ENCODE measurements around the gene TP53INP2. TPM values are rescaled to one million over a fixed set of nuclear protein-coding genes. Genes with fewer than 3 reads are reported as not detected.
A peak's percentile ranks its signal among the peaks of the same experiment; 100 is the strongest.
"Not testable (repeated sequence)": the region's sequence is repeated elsewhere in the genome, so short reads cannot be mapped to it uniquely, and the experiment has no call there.

TP53INP2 gene
- total RNA-seq, 1 experiment from 2014 or later, result 3.6 TPM

DNA sequence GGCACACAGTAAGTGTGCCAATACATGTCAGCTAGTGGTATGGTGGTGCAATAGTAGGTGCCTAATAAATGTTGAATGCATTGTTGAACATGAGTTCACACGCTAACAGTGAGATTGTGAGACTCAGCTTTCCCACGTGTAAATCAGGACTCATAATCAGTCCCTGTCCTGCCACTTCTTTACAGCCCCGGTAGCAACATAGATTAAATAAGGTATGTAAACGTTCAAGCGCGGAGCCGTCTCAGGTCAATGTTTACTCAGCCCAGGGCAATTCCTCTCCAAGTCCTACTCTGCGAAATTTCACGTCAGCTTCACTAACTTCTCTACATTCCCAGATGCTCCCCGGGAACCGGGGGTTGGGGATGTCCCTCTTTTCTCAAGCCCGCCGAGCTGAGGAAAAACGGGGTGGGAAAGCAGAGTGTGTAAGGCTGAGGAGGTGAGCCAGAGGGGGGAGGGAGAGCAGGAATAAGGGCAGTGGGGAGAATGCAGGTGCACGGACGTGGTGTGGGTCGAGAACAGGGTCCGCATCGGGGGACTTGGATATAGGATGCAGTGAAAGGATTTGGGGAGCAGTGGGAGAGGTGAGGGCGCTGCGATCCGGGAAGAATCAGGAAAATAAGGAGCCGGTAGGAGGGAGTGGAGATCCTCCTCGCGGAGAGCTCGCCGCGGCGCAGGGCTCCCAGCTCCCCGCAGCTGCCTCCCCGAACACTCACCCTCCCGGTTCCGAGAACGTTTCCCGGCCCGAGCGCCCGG lies 544 bp upstream of the TP53INP2 start:
- no peak for DNase-seq (ENCODE audit: low spot score)
- in situ Hi-C loops (cut with HindIII; ENCODE audit: low sequenced_read_pairs), result no loop called here

DNA sequence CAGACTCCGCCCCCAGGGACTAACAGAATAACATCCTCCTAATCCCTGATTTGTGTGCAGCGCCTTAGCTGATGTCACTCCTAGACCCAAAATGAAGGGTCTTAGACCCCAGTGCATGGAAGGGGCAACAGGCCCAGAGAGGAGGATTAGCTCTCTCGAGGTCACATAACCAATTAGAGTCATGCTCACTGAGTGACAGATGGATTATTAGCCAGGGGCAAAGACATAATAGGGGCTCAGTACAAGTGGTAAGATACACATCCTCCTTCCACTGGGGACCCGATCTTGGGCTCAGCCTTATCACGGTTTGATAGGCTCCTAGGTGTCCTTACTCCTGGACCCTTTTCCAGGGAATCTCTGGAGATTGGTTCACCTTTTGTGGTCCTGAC lies 858 bp downstream of the TP53INP2 start:
- in situ Hi-C loops (cut with HindIII; ENCODE audit: low sequenced_read_pairs), result no loop called here
- peak; percentile 26 for DNase-seq (ENCODE audit: low spot score)

DNA sequence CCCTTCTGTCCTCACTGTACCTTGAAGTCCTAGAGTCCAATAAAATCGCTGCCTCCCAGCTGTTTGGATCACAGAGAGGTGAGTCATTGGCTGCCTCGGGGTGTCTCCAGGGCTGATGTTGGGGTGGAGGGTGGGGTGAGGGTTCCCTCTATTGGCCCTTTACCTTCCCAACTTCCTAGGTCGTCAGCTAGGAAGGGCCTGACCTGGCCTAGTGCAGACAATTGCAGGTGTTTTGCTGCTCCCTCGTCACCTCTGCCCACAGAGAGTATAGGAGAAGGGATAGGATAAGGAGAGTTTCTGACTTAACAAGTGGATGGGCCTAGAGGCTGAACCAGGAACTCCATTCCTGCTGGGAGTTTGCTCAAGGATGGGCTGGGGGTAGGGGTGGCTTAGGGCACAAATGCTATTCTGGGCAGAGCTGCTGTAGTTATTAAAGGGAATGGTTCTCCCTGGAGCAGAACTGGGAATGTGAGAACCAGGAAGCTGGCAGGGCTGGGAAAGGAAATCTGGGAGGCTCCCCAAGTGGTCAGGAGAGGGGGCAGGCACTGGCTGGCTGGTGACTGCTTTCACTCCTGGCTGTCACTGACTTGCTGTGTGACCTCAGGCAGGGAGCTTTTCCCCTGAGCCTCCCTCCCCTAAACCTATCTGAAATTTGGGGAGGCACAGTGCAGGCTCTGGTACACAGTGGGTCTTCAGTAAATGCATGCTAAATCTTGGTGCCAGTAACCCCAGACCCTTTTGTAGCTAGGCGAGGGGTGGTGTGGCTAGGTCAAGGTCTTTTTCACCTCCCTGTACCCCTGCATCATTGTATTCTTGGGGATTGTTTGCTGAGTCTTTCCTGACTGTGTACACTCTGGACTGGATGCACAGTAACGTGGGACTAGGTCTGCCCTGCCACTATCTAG lies 1.5 kb downstream of the TP53INP2 start:
- DNase-seq (ENCODE audit: low spot score), result no peak
- in situ Hi-C loops (cut with HindIII; ENCODE audit: low sequenced_read_pairs), result no loop called here

DNA sequence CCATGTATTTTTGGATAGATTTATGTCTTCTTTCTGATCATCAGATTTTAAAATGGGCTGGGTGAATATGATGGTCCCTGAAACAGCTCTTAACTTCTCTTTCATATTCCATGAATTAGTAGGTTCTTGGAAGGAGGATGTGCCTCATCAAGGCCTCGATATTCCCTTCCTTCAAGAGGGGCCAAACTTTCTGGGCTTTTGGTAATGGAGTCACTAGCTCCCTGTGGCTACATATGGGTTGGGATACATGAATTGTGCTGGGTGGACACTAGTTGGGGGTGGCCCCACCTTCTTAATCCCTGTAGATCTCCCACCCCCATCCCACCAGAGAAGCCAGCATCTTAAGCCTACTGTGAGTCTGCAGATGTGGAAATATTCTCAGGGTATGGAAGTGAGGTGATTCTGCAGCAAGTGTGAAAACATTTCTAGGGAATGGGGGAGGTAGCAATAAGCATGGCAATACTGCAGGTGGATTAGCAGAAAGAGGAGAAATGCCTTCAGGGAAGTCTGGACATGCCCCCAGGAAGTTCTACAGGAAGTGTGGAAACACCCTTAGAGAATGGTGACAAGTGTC lies 2.2 kb downstream of the TP53INP2 start:
- in situ Hi-C loops (cut with HindIII; ENCODE audit: low sequenced_read_pairs), result no loop called here
- no peak for DNase-seq (ENCODE audit: low spot score)

DNA sequence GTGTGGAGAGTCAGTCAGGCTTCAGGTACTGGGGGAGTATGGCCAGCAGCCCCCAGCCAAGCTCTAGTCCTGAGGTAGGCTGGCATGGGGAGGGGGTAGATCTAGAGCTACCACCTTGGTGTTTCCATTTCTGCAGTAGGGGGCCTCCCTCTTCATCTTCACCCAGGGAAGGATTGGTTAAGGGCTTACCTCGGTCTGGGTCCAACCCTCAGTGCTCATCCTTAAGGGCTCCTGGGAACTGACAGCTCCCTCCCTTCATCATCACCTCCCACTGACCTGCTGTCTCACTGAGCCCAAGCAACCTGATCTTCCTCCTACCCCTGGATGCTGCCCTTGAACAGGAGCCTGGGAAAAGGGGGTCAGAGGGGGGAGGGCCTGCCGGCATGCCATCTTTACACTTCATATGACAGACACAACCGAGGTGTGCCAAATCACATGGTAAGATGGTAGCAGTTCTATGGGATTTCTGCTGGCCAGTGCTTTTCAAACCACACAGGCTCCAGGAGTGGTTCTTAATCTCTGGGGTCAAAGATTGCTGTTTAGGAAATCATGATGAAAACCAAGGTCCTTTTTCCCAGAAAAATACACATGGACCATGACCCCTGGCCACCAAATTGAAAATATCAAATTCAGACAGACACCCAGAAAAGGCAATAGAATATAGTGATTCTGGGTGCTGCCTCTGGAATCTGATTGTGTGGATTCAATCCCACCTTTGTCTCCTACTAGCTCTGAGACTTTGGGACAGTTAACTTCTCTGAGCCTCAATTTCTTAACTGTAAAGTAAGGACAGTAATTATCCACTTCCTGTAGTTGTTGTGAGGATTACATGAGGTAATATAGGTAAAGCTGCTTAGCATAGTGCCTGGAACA lies 3.0 kb downstream of the TP53INP2 start:
- in situ Hi-C loops (cut with HindIII; ENCODE audit: low sequenced_read_pairs), result no loop called here
- DNase-seq (ENCODE audit: low spot score), result no peak

DNA sequence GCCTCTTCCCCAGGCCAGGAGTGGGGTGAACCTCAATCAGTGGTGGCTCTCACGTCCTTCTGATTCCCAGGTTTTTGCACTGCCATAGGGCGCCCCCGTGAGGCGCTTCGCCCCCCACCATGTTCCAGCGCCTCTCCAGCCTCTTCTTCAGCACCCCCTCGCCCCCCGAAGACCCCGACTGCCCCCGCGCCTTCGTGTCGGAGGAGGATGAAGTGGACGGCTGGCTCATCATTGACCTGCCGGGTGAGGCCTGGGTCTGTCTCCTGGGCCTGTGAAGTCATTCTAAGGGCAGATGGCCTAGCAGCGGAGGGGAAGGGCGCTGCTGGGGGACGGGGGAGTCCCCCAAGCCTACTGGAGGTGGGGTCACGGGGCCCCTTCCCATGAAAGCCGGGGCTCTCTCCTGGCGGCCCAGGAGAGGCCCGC lies 4.5 kb downstream of the TP53INP2 start:
- in situ Hi-C loops (cut with HindIII; ENCODE audit: low sequenced_read_pairs), result no loop called here
- peak; percentile 32 for DNase-seq (ENCODE audit: low spot score)

DNA sequence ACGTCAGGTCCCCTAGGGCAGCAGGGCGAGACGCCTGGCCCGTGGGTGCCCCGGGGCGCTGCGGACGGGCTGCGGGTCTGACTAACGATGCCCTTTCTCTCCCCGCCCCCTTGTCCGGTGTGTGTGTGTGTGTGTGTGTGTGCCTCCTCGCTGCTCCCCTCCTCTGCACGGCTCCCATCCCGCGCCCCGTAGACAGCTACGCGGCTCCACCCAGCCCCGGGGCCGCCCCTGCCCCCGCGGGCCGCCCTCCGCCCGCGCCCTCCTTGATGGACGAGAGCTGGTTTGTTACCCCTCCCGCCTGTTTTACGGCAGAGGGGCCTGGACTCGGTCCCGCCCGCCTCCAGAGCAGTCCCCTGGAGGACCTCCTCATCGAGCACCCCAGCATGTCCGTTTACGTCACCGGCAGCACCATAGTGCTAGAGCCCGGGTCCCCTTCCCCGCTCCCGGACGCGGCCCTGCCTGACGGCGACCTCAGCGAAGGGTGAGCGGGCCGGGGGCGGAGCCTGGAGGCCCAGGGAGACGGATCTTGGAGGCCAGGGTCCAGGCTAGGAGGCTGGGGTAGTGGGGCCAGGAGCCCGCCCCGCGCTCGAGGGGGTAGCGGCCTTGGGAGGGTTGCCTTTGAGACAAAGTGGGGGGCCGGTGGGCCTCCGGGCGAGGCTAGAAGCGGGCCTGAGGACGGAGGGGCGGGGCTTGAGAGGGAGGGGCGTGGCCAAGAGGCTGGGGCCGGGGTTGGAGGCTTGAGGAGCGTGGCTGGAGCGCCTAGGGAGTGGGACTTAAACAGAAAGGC lies 5.1 kb downstream of the TP53INP2 start:
- peak; percentile 81 for DNase-seq (ENCODE audit: low spot score)
- in situ Hi-C loops (cut with HindIII; ENCODE audit: low sequenced_read_pairs), result no loop called here

DNA sequence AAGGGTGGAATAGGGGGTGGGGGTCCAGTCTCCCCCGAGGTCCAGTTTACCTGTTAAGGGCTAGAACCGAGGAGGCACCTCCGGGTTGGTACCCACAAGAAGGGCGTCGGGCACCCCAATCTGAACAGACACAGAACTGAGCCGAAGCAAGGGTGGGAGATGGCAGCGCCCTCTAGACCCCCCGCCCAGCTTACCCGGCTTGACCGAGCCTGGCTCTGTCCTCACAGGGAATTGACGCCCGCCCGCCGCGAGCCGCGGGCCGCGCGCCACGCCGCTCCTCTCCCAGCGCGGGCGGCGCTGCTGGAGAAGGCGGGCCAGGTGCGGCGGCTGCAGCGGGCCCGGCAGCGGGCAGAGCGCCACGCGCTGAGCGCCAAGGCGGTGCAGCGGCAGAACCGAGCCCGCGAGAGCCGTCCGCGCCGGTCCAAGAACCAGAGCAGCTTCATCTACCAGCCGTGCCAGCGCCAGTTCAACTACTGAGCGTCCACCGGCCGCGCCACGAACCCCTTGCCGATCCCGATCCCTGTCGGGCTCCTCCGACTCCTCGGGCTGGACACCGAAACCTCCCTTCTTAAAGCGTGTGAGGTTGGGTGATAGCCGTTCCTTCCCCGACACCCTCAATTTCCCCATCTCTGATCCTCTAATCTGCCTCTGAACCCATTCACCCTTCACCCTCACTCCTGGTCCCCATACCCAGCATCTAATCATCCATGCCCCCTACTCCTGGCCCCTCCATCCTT lies 5.9 kb downstream of the TP53INP2 start:
- in situ Hi-C loops (cut with HindIII; ENCODE audit: low sequenced_read_pairs), result no loop called here

DNA sequence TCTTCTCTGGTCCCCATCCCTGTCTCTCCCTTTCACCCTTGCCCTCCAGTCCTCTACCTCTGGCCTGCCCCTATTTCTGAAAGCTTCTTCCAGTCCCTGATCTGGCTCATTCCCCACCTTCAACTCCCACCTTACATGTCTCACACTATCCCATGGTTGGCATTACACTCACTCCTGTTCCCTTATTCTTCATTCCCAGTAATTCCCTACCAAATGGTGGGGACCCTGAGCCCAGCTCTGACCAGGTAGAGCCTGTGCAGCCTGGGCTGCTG lies 6.4 kb downstream of the TP53INP2 start:
- in situ Hi-C loops (cut with HindIII; ENCODE audit: low sequenced_read_pairs), result no loop called here

More for the DNA sequence above, 5.9 kb downstream of the TP53INP2 start:
- no peak for DNase-seq (ENCODE audit: low spot score)

DNA sequence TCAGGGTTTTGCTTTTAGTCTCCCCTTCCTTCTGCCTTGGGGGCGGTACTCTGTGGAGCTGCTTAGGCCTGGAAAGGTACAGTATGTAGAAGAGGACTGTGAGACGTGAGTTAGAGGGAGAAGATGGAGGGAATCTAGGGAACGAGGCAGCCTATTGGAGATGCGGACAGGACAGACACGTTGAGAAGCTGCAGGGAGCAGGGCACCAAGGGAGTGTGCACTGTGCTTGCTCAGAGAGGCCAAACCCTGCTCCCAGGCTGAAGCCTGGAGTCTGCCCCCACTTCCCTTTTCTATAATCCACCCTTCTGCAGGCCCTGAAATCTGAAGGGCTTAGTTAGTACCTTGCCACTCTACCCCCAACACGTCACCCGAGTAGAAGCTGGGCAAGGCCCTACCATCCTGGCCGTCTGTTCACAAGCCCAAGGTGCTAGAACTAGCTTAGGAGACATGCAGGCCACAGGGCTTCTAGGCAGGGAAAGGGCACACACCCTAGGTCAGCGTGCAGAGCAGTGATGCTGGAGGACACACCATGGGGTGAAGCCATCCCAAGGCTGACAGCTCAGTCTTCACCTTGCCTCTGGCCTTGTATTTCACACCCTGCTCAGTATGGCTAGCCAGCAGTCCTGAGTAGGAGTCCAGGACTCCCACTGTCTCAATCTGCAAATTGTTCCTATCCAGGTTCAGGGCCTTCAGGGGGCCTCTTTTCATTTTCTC lies 6.9 kb downstream of the TP53INP2 start:
- no peak for DNase-seq (ENCODE audit: low spot score)
- in situ Hi-C loops (cut with HindIII; ENCODE audit: low sequenced_read_pairs), result no loop called here

More for the DNA sequence above, 6.4 kb downstream of the TP53INP2 start:
- DNase-seq (ENCODE audit: low spot score), result no peak

DNA sequence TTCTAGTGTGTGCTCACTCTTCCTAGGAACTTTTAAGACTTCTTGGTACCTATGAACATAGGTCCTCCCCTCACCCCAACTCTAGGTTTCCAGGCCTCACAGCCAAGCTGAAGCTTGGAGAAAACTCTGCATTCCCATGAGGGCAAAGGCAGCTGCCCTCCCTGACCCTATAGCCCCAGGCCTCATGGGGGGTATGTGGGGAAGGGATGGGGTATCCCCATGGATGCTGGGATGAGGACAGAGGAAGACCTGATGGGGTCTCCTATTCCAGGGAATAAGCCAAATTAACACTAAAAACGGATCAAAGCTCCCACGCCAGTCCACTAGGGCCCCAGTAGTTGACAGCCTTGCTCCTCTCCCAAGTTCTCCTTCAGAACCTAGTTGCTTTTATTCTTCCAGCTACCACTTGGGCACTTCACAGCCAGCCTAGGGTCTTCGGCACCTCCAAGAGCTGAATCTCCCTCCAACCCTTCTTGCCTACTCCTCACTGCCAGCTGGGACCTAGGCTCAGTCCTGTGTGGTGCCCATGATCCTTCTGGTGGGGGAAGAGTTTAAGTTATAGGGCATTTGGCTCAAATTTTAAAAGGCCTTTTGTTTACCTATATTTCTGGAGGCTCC lies 7.8 kb downstream of the TP53INP2 start:
- in situ Hi-C loops (cut with HindIII; ENCODE audit: low sequenced_read_pairs), result no loop called here
- DNase-seq (ENCODE audit: low spot score), result no peak

DNA sequence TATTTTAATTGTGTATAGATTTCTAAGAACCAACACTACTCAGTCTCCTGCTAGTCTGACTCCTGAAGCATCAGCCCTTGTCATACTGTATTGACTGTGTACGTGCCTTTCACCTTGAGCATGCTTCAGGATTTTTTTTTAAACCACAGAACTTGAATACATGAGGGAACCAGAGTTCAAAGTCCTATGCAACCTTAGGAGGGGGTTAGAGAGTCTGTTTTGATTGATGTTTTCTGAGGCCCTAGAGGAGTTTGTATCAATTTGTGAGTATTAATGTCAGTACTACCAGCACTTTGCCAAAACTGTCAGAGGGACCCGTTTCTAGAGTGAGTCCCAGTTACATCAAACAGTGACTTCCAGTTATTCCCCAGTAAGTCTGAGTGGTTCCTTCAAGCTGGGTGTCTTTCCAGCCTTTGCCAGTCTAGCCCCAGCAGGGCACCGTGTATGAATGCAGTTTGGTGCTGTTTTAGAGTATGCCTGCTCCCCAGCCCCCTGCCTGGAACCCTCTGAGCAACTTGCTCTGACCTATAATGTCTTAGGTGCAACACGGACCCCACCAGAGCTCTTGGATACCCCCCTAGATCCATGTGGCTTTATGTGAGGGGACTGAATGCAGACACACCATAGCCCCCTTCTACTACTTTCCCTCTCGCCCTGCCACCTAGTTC lies 8.5 kb downstream of the TP53INP2 start:
- no peak for DNase-seq (ENCODE audit: low spot score)
- in situ Hi-C loops (cut with HindIII; ENCODE audit: low sequenced_read_pairs), result no loop called here

DNA sequence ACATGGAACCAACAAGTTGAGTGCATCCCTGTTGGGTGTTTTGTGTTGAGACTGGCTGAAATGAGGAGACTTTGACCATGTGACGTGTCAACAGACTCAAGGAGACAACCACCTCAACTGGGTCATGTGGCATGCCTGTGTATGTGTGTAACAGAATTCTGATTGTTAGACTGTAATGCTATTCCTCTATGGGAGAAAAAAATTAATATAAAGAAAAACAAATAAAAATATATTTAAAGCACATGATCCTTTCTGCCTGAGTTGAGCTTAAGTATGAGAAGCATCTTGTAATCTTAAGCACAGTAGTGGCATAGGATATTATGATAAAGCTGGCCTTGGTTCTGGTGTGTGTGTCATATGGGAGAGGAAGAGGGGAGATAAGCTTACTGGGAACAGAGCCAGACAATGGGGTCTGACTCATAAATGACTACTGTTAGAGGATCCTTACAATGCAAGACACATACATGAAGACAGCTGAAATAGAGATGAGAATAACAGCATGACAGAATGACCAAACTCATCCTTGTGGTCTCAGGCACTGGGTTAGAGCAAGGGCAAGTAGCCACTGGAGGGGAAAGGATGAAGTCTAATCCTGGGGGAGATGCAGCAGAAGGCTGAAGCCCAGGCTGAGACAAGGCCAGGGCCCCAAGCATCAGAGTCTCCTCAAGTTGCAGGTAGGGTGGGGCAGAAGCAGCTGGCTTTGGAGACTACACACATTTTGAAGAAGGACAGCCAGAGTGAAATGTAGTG lies 9.2 kb downstream of the TP53INP2 start:
- no peak for DNase-seq (ENCODE audit: low spot score)

DNA sequence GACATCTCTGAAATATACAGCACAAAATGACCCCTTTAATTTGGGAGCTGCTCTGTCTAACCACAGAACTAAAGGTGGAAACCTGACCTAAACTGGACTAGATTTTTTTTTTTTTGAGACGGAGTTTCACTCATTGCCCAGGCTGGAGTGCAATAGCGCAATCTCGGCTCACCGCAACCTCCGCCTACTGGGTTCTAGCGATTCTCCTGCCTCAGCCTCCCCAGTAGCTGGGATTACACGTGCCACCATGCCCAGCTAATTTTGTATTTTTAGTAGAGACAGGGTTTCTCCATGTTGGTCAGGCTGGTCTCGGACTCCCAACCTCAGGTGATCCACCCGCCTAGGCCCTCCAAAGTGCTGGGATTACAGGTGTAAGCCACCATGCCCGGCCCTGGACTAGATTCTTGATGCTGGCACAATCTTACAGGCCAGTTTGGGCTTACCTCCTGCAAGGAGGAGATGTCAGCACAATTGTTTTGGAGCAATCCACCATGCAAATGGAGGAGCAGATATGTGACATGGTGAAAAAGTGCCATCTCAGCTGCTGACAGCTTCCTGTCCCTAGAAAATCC lies 9.9 kb downstream of the TP53INP2 start:
- in situ Hi-C loops (cut with HindIII; ENCODE audit: low sequenced_read_pairs); DNase-seq (ENCODE audit: low spot score): not testable (repeated sequence)

More for the DNA sequence above, 9.2 kb downstream of the TP53INP2 start:
- in situ Hi-C loops (cut with HindIII; ENCODE audit: low sequenced_read_pairs), result no loop called here

DNA sequence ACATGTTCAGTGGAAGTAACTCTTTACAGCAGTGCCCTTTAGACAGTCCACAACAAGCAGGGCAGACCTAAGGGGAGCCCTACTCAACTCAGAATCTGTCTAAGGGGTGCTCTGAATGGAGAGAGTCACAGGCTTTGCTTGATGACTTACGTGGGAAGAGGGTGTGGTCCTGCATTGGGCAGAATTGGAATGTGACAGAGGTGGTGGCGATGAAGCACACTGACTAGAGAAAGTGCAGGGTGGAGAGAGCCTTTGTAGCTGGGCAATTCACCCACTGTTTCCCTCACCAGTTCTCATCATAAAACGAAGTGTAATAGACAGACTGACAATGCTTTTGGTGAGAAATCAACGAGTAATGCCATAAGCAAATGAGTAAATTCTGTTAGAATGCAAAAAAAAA lies 11.2 kb downstream of the TP53INP2 start:
- no peak for DNase-seq (ENCODE audit: low spot score)
- in situ Hi-C loops (cut with HindIII; ENCODE audit: low sequenced_read_pairs), result no loop called here

DNA sequence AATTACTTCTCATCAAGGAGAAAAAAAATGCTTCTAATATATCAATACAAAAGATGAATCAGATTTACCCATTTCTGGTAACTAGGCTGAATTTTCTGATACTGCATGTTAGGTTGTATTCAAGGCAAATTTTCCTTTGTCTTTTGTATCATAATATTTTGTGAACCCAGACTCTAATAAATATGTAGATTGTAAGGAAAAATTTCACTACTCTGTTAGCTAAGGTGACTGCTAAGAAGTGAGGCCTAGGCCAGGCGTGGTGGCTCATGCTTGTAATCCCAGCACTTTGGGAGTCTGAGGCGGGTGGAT lies 12.7 kb downstream of the TP53INP2 start:
- in situ Hi-C loops (cut with HindIII; ENCODE audit: low sequenced_read_pairs), result no loop called here
- DNase-seq (ENCODE audit: low spot score), result no peak
